HG03135 (cell line): Measurements from ENCODE around the gene CHST15.
"Not testable (repeated sequence)": the region's sequence is repeated elsewhere in the genome, so short reads cannot be mapped to it uniquely, and the experiment has no call there.

Experiments
- ATAC-seq: cut with Tn5 transposase; IDR thresholded peaks from one replicate; pipeline ENCODE4 v1.9.1; 2021; ENCODE audit warnings: mild to moderate bottlenecking, moderate library complexity; ENCODE audit not compliant: unreplicated experiment

Gene CHST15

GRCh38 chr10:124124769-124125161, 31.4 kb upstream of the CHST15 start:
- ATAC-seq, result no peak

- no peak for ATAC-seq
Observed at GRCh38 chr10:124124123-124124768, 30.8 kb upstream of the CHST15 start.

GRCh38 chr10:124123156-124123555, 29.8 kb upstream of the CHST15 start:
- ATAC-seq, result no peak

- ATAC-seq, result no peak
Observed at GRCh38 chr10:124122211-124122610, 28.8 kb upstream of the CHST15 start.

- ATAC-seq, result no peak
Observed at GRCh38 chr10:124120410-124121061, 27.1 kb upstream of the CHST15 start.

GRCh38 chr10:124119946-124120345, 26.5 kb upstream of the CHST15 start:
- ATAC-seq, result no peak

- ATAC-seq, result no peak
Observed at GRCh38 chr10:124119216-124119615, 25.8 kb upstream of the CHST15 start.

- ATAC-seq, result no peak
Observed at GRCh38 chr10:124117833-124118232, 24.4 kb upstream of the CHST15 start.

- no peak for ATAC-seq
Observed at GRCh38 chr10:124117511-124117785, 24.1 kb upstream of the CHST15 start.

GRCh38 chr10:124116771-124117510, 23.5 kb upstream of the CHST15 start:
- ATAC-seq, result no peak

- no peak for ATAC-seq
Observed at GRCh38 chr10:124114696-124115095, 21.3 kb upstream of the CHST15 start.

GRCh38 chr10:124112891-124113580, 19.6 kb upstream of the CHST15 start:
- no peak for ATAC-seq

GRCh38 chr10:124110882-124111281, 17.5 kb upstream of the CHST15 start:
- ATAC-seq, result no peak

GRCh38 chr10:124109261-124109660, 15.9 kb upstream of the CHST15 start:
- no peak for ATAC-seq

GRCh38 chr10:124107072-124107471, 13.7 kb upstream of the CHST15 start:
- ATAC-seq, result no peak

GRCh38 chr10:124106241-124106879, 13.0 kb upstream of the CHST15 start:
- ATAC-seq, result peak; percentile 80

- no peak for ATAC-seq
Observed at GRCh38 chr10:124105594-124105993, 12.2 kb upstream of the CHST15 start.

GRCh38 chr10:124105045-124105444, 11.6 kb upstream of the CHST15 start:
- ATAC-seq, result no peak

- ATAC-seq, result no peak
Observed at GRCh38 chr10:124104011-124104627, 10.7 kb upstream of the CHST15 start.

- no peak for ATAC-seq
Observed at GRCh38 chr10:124101351-124101750, 8.0 kb upstream of the CHST15 start.

GRCh38 chr10:124100651-124101050, 7.3 kb upstream of the CHST15 start:
- ATAC-seq, result not testable (repeated sequence)
